GM19468 (cell line): Measurements from ENCODE around the gene CEP85L.

Experiments used
- ATAC-seq: cut with Tn5 transposase; IDR thresholded peaks from one replicate; pipeline ENCODE4 v1.9.1; 2021; ENCODE audit warnings: mild to moderate bottlenecking, moderate library complexity, moderate number of reproducible peaks; ENCODE audit not compliant: unreplicated experiment; ENCODE audit errors: extremely low read depth

CEP85L gene

GRCh38 chr6:118551063-118552053 is 100.0 kb downstream of the CEP85L start:
- no peak for ATAC-seq

- ATAC-seq, result no peak
Measured at GRCh38 chr6:118548613-118549012, 102.8 kb downstream of the CEP85L start.

- no peak for ATAC-seq
Measured at GRCh38 chr6:118548136-118548535, 103.3 kb downstream of the CEP85L start, which contains the start of gene PLN. PLN (plus strand) TSS chr6:118548296; CDS start chr6:118558922, 10,626 bp downstream.

- ATAC-seq, result no peak
Measured at GRCh38 chr6:118546880-118547218, 104.5 kb downstream of the CEP85L start.

- no peak for ATAC-seq
Measured at GRCh38 chr6:118546164-118546879, 105.1 kb downstream of the CEP85L start.

- ATAC-seq, result no peak
Measured at GRCh38 chr6:118544105-118544504, 107.3 kb downstream of the CEP85L start.

- ATAC-seq, result no peak
Measured at GRCh38 chr6:118542184-118542952, 109.0 kb downstream of the CEP85L start.

- ATAC-seq, result no peak
Measured at GRCh38 chr6:118537574-118537973, 113.8 kb downstream of the CEP85L start.

GRCh38 chr6:118536478-118536877 is 114.9 kb downstream of the CEP85L start:
- no peak for ATAC-seq

- ATAC-seq, result no peak
Measured at GRCh38 chr6:118535176-118535844, 116.1 kb downstream of the CEP85L start.

GRCh38 chr6:118530942-118531341 is 120.4 kb downstream of the CEP85L start:
- no peak for ATAC-seq

GRCh38 chr6:118529756-118530155 is 121.6 kb downstream of the CEP85L start:
- ATAC-seq, result no peak

GRCh38 chr6:118528129-118528528 is 123.3 kb downstream of the CEP85L start:
- ATAC-seq, result no peak

GRCh38 chr6:118525913-118526780 is 125.2 kb downstream of the CEP85L start:
- ATAC-seq, result no peak

- ATAC-seq, result no peak
Measured at GRCh38 chr6:118524686-118525085, 126.7 kb downstream of the CEP85L start.

- no peak for ATAC-seq
Measured at GRCh38 chr6:118523216-118523615, 128.2 kb downstream of the CEP85L start.

- ATAC-seq, result no peak
Measured at GRCh38 chr6:118522422-118522821, 129.0 kb downstream of the CEP85L start.

- no peak for ATAC-seq
Measured at GRCh38 chr6:118514689-118515088, 136.7 kb downstream of the CEP85L start.
